Neuronal stem cell (in vitro differentiated cells): ENCODE results near the gene RBCK1.

ENCODE experiments used
- DNase-seq: peaks from one replicate; pipeline ENCODE4 v3.0.0-alpha.2; 2013; ENCODE audit warnings: low spot score
- H2AFZ ChIP-seq: one replicate; pipeline ENCODE4 v1.6.1; 2013; ENCODE audit warnings: mild to moderate bottlenecking, low read length, inconsistent platforms
- H2AK5ac ChIP-seq: 2 replicates; pipeline ENCODE4 v1.6.1; 2013; ENCODE audit warnings: low read depth, mild to moderate bottlenecking, inconsistent platforms, low read length, moderate library complexity, mixed read lengths
- H2BK120ac ChIP-seq: 2 replicates; pipeline ENCODE4 v1.6.1; 2013; ENCODE audit warnings: low read depth, mild to moderate bottlenecking, inconsistent platforms, low read length, moderate library complexity, mixed read lengths
- H2BK12ac ChIP-seq: one replicate; pipeline ENCODE4 v1.6.1; 2013; ENCODE audit warnings: low read length, inconsistent platforms
- H2BK15ac ChIP-seq: 2 replicates; pipeline ENCODE4 v1.6.1; 2013; ENCODE audit warnings: mild to moderate bottlenecking, low read length, inconsistent platforms, mixed read lengths
- H2BK5ac ChIP-seq: one replicate; pipeline ENCODE4 v1.6.1; 2013; ENCODE audit warnings: inconsistent platforms, mild to moderate bottlenecking, low read length, moderate library complexity
- H3K14ac ChIP-seq: one replicate; pipeline ENCODE4 v1.6.1; 2013; ENCODE audit warnings: low read length, inconsistent platforms
- H3K18ac ChIP-seq: 2 replicates; pipeline ENCODE4 v1.6.1; 2013; ENCODE audit warnings: low read length, inconsistent platforms
- H3K23ac ChIP-seq: 2 replicates; pipeline ENCODE4 v1.6.1; 2013; ENCODE audit warnings: low read depth, mild to moderate bottlenecking, mixed read lengths, low read length, inconsistent platforms; ENCODE audit not compliant: poor library complexity
- H3K27ac ChIP-seq: replicated peaks from 3 replicates; pipeline ENCODE4 v1.5.1; 2013; ENCODE audit warnings: low read length, inconsistent platforms
- H3K27me3 ChIP-seq, 3 experiments: 2 replicates each; pipeline ENCODE4 v1.6.1; 2013; ENCODE audit warnings: low read length in 3 of 3, mild to moderate bottlenecking in 2 of 3, inconsistent platforms in 1 of 3, low read depth in 1 of 3, mixed read lengths in 1 of 3, moderate library complexity in 1 of 3; ENCODE audit not compliant: control insufficient read depth in 3 of 3, insufficient read depth in 3 of 3
- H3K36me3 ChIP-seq, 2 donors: replicated peaks in 1 of 2; 2 replicates each; pipeline ENCODE4 v1.6.1; 2013; ENCODE audit warnings: low read length in 2 of 2; ENCODE audit not compliant: control insufficient read depth in 2 of 2, insufficient read depth in 2 of 2
- H3K4ac ChIP-seq: 2 replicates; pipeline ENCODE4 v1.6.1; 2013; ENCODE audit warnings: inconsistent platforms, mild to moderate bottlenecking, low read length, moderate library complexity
- H3K4me1 ChIP-seq, 2 donors: 1 replicate in 1 of 2; 2 replicates in 1 of 2; pipeline ENCODE4 v1.6.1; 2013; ENCODE audit warnings: low read length in 2 of 2, low read depth in 1 of 2; ENCODE audit not compliant: control insufficient read depth in 2 of 2, insufficient read depth in 1 of 2
- H3K4me2 ChIP-seq: one replicate; pipeline ENCODE4 v1.6.1; 2013; ENCODE audit warnings: mild to moderate bottlenecking, low read length, inconsistent platforms; ENCODE audit not compliant: insufficient read depth, poor library complexity, severe bottlenecking
- H3K4me3 ChIP-seq, 2 donors: 2 replicates each; pipeline ENCODE4 v1.5.1; 2013; ENCODE audit warnings: low read length in 2 of 2, mild to moderate bottlenecking in 2 of 2, inconsistent platforms in 1 of 2, moderate library complexity in 1 of 2
- H3K79me1 ChIP-seq: one replicate; pipeline ENCODE4 v1.6.1; 2013; ENCODE audit warnings: low read depth, mild to moderate bottlenecking, inconsistent platforms, low read length, moderate library complexity
- H3K9ac ChIP-seq: one replicate; pipeline ENCODE4 v1.6.1; 2013; ENCODE audit warnings: mild to moderate bottlenecking, low read depth, low read length, inconsistent platforms; ENCODE audit not compliant: poor library complexity
- H3K9me3 ChIP-seq, 2 donors: replicated peaks in 1 of 2; 2 replicates each; pipeline versions ENCODE3 to v1.6.1; 2013; ENCODE audit warnings: low read length in 2 of 2, mild to moderate bottlenecking in 2 of 2, inconsistent platforms in 1 of 2, low read depth in 1 of 2, mixed read lengths in 1 of 2, moderate library complexity in 1 of 2; ENCODE audit not compliant: control insufficient read depth in 2 of 2, insufficient read depth in 1 of 2
- H4K8ac ChIP-seq: one replicate; pipeline ENCODE4 v1.6.1; 2013; ENCODE audit warnings: low read depth, mild to moderate bottlenecking, inconsistent platforms, low read length, moderate library complexity
- H4K91ac ChIP-seq: one replicate; pipeline ENCODE4 v1.6.1; 2013; ENCODE audit warnings: low read length, low read depth, mild to moderate bottlenecking, inconsistent platforms; ENCODE audit not compliant: poor library complexity
- WGBS, 2 donors: extraction: QIAGEN DNeasy Blood & Tissue Kit; methylation state at CpG; one replicate each; pipeline ENCODE4 v1.1.7; 2013; ENCODE audit warnings: missing lambda C conversion rate in 2 of 2, mixed read lengths in 1 of 2; ENCODE audit not compliant: insufficient read length in 2 of 2, insufficient replicate concordance in 1 of 2; ENCODE audit errors: extremely low coverage in 2 of 2; 5-methylcytosine and 5-hydroxymethylcytosine counted together

The RBCK1 gene

GRCh38 chr20:472137-472846 is 64.2 kb downstream of the RBCK1 start:
- H3K79me1 ChIP-seq, result no peaks in the 10 kb centered on the region
- no CpG with 5 or more reads among the region's 9 CpGs for WGBS, 2 donors
- H2BK5ac ChIP-seq, result no peak overlapping the region
- H3K27me3 ChIP-seq, result no peaks in the 10 kb centered on the region
- H2AK5ac ChIP-seq, result no peak overlapping the region
- no peak overlapping the region for H3K23ac ChIP-seq
- no peak overlapping the region for H2AFZ ChIP-seq
- no peak overlapping the region for H3K4ac ChIP-seq
- H3K4me3 ChIP-seq, result no peak overlapping the region
- H3K9ac ChIP-seq, result no peak overlapping the region
- H3K4me2 ChIP-seq, result no peak overlapping the region
- no peak overlapping the region for H4K8ac ChIP-seq
- peaks cover 12 to 36% of the 10 kb centered on the region in 2 donors for H3K9me3 ChIP-seq
- H3K14ac ChIP-seq, result no peak overlapping the region
- no peak overlapping the region for H2BK15ac ChIP-seq
- no peak overlapping the region for H2BK120ac ChIP-seq
- no peak overlapping the region for H3K18ac ChIP-seq
- no peaks in the 10 kb centered on the region for H3K4me1 ChIP-seq
- DNase-seq, result no peak
- H3K27ac ChIP-seq, result no peak overlapping the region
- no peak overlapping the region for H2BK12ac ChIP-seq
- peaks cover 6 to 43% of the 10 kb centered on the region in 2 donors for H3K36me3 ChIP-seq
- no peak overlapping the region for H4K91ac ChIP-seq

DNA sequence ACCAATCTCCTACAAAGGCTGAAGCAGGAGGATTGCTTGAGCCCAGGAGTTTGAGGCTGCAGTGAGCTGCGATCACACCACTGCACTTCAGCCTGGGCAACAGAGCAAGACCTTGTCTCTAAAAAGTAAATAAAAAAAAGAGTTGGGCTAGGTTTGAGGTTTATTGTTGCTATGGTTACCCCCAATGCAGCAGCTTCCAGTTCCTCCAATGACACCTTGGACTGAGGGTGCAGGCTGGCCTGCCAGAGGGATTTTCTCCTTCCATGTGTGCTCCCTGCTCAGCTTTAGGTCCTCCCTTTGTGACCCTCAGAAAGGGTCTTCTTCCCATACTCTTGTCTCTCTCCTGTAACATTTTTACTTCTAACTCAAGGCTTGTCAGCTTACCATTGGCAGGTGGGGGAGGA is 64.8 kb downstream of the RBCK1 start:
- Histone ChIP-seq H3K36me3 (peaks cover 8 to 49% of the 10 kb centered on the region in 2 donors), H2BK120ac (no peak overlapping the region), H3K18ac (no peak overlapping the region), H4K8ac (no peak overlapping the region), H3K9me3 (peaks cover 10 to 31% of the 10 kb centered on the region in 2 donors), H3K14ac (no peak overlapping the region), H3K4me2 (no peak overlapping the region), H2AK5ac (no peak overlapping the region), H2BK12ac (no peak overlapping the region), H3K23ac (no peak overlapping the region), H4K91ac (no peak overlapping the region), H3K79me1 (no peaks in the 10 kb centered on the region), H3K4me3 (no peak overlapping the region), H3K27ac (no peak overlapping the region), H3K27me3 (no peaks in the 10 kb centered on the region), H3K4ac (no peak overlapping the region), H3K9ac (no peak overlapping the region), H2BK15ac (no peak overlapping the region), H3K4me1 (no peaks in the 10 kb centered on the region), H2BK5ac (no peak overlapping the region), H2AFZ (no peak overlapping the region)
- no CpG with 5 or more reads among the region's 1 CpG for WGBS, 2 donors
- no peak for DNase-seq

DNA sequence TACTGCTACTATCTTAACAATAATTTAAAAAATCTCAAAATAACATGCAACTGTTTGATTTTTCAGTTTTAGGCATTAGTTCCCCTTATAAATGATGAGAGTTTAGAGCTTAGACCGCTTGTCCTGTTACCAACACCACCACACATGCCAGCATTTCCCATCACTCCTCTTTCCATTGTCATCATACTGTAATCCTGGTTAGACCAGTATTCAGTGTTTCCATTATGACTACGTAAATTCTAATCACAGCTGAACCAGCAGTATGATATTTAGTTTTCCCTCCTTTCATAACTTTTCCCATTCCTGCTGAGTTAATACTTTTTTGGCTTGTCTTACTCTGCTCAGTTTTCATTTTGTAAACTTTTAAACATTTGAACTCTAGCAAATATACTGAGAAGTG is 66.5 kb downstream of the RBCK1 start:
- no peaks in the 10 kb centered on the region for H3K4me1 ChIP-seq
- H3K36me3 ChIP-seq, result peaks cover 17 to 64% of the 10 kb centered on the region in 2 donors
- H3K9ac ChIP-seq, result no peak overlapping the region
- H2BK120ac ChIP-seq, result no peak overlapping the region
- no peak overlapping the region for H2BK5ac ChIP-seq
- peaks cover 10 to 21% of the 10 kb centered on the region in 2 donors for H3K9me3 ChIP-seq
- no peak overlapping the region for H2AFZ ChIP-seq
- H2AK5ac ChIP-seq, result no peak overlapping the region
- H3K27me3 ChIP-seq, result no peaks in the 10 kb centered on the region
- no peak overlapping the region for H3K14ac ChIP-seq
- no peak overlapping the region for H2BK12ac ChIP-seq
- H4K91ac ChIP-seq, result no peak overlapping the region
- no peak for DNase-seq
- no CpG with 5 or more reads among the region's 2 CpGs for WGBS, 2 donors
- H3K27ac ChIP-seq, result no peak overlapping the region
- no peak overlapping the region for H3K4me3 ChIP-seq
- no peak overlapping the region for H4K8ac ChIP-seq
- H3K4ac ChIP-seq, result no peak overlapping the region
- H3K23ac ChIP-seq, result no peak overlapping the region
- no peak overlapping the region for H3K4me2 ChIP-seq
- no peaks in the 10 kb centered on the region for H3K79me1 ChIP-seq
- H3K18ac ChIP-seq, result no peak overlapping the region
- H2BK15ac ChIP-seq, result no peak overlapping the region

DNA sequence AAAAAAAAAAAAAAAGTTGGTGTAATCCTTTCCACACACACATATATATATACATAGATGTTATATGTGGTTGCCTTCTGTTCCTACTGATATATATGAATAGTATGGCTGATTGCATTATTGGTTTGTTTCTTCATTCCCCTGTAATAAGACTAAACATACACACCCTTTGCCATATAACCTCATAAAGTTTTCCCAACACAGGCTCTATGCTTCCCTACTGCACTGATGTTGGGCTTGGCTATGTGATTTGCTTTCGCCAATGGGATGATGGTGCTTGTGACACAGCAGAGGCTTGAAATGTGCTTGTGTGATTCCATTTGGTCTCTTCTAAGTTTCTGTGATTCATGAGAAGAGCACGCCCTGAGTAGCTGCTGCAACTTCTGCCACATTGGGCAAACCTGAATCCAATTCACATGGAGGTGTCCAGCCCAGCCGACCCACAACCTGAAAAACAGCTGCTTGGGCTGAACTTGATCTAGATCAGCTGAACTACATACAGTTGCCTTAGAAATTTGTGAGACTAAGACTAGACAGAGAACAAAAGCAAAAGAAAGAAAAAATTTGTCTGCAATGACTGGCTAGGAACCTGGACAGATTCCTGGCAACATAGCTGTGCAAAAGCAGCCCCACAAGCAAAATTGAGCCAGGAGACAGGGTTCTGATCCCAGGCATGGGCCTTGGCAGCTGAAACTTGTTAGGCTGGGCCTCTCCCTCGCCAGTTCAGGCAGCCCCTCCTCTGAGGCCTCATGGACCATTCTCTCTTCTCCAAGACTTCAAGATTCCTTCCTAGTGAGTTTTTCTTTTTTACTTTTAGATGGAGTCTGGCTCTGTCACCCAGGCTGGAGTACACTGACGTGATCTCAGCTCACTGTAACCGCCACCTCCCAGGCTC is 67.6 kb downstream of the RBCK1 start:
- Histone ChIP-seq H2BK120ac (no peak overlapping the region), H2AK5ac (no peak overlapping the region), H3K14ac (no peak overlapping the region), H3K18ac (no peak overlapping the region), H3K27me3 (no peaks in the 10 kb centered on the region), H3K23ac (no peak overlapping the region), H2AFZ (no peak overlapping the region), H4K8ac (no peak overlapping the region), H3K9me3 (peaks cover 10 to 18% of the 10 kb centered on the region in 2 donors), H3K36me3 (peaks cover 18 to 75% of the 10 kb centered on the region in 2 donors), H3K4me2 (no peak overlapping the region), H4K91ac (no peak overlapping the region), H3K4ac (no peak overlapping the region), H2BK5ac (no peak overlapping the region), H3K27ac (no peak overlapping the region), H3K9ac (no peak overlapping the region), H3K4me3 (no peak overlapping the region), H2BK15ac (no peak overlapping the region), H3K79me1 (no peaks in the 10 kb centered on the region), H2BK12ac (no peak overlapping the region), H3K4me1 (no peaks in the 10 kb centered on the region)
- no peak for DNase-seq
- no CpG with 5 or more reads among the region's 6 CpGs for WGBS, 2 donors
